Measurements from ENCODE around the gene HYOU1.

- peak; percentile 34; the same call in 1 of the 2 replicates for TF ChIP-seq CTCF (IDR thresholded peaks at IDR 0.05)
- TF ChIP-seq ZFX (IDR thresholded peaks at IDR 0.05; ENCODE audit: borderline replicate concordance), result no peak
These were observed 38.3 kb upstream of the HYOU1 start for GRCh38 chr11:119095066-119095880.

Measured in 22Rv1 (cell line).